ENCODE measurements around the gene AMPD2.

AMPD2 gene

GRCh38 chr1:109619576-109620400 lies at the start of gene AMPD2, which contains the start of gene GNAT2:
Gene AMPD2 (plus strand): TSS chr1:109619837. CDS start chr1:109621176, 1,339 bp downstream.
Gene GNAT2 (minus strand): TSS chr1:109619616. CDS start chr1:109612870, 6,746 bp downstream.
- H3K4me3 ChIP-seq = peak within 1 kb of the TSS; percentile 73
- peak within 1 kb of the TSS; percentile 84 to 88 for H3K27ac ChIP-seq
- peak; percentile 87 for DNase-seq (ENCODE audit: low spot score)
- no peak for TF ChIP-seq CTCF (IDR thresholded peaks at IDR 0.05)

GRCh38 chr1:109570414-109570813 lies 49.2 kb upstream of the AMPD2 start:
- no peak overlapping the region for H3K27ac ChIP-seq

GRCh38 chr1:109573785-109574184 lies 45.9 kb upstream of the AMPD2 start:
- TF ChIP-seq CTCF (IDR thresholded peaks at IDR 0.05) = no peak
- Histone ChIP-seq H3K4me3 (no peak overlapping the region), H3K27ac (no peak overlapping the region)
- DNase-seq (ENCODE audit: low spot score) = no peak

More at GRCh38 chr1:109570414-109570813, 49.2 kb upstream of the AMPD2 start:
- no peak overlapping the region for H3K4me3 ChIP-seq
- TF ChIP-seq CTCF (IDR thresholded peaks at IDR 0.05) = no peak
- no peak for DNase-seq (ENCODE audit: low spot score)

GRCh38 chr1:109578947-109579443 lies 40.6 kb upstream of the AMPD2 start:
- DNase-seq (ENCODE audit: low spot score) = no peak
- Histone ChIP-seq H3K27ac (peak overlapping the region; percentile 36 to 59), H3K4me3 (no peak overlapping the region)
- TF ChIP-seq CTCF (IDR thresholded peaks at IDR 0.05) = no peak

- no peak for DNase-seq (ENCODE audit: low spot score)
- TF ChIP-seq CTCF (IDR thresholded peaks at IDR 0.05) = no peak
- H3K27ac ChIP-seq = peak overlapping the region; percentile 36 to 59
- no peak overlapping the region for H3K4me3 ChIP-seq
These were observed 40.1 kb upstream of the AMPD2 start for GRCh38 chr1:109579491-109579890.

- H3K27ac ChIP-seq = no peak overlapping the region
- DNase-seq (ENCODE audit: low spot score) = no peak
- no peak overlapping the region for H3K4me3 ChIP-seq
- TF ChIP-seq CTCF (IDR thresholded peaks at IDR 0.05) = no peak
These were observed 37.6 kb upstream of the AMPD2 start for GRCh38 chr1:109582021-109582420.

GRCh38 chr1:109584766-109585165 lies 34.9 kb upstream of the AMPD2 start:
- Histone ChIP-seq H3K4me3 (no peak overlapping the region), H3K27ac (no peak overlapping the region)
- TF ChIP-seq CTCF (IDR thresholded peaks at IDR 0.05) = no peak
- no peak for DNase-seq (ENCODE audit: low spot score)

Data from coronary artery (tissue), 2 donors.